RPMI8226 (cell line): Measurements from ENCODE around the gene CHM.

Source experiments
- DNase-seq: peaks from one replicate; pipeline ENCODE4 v3.0.0-alpha.2; 2015

Gene CHM

DNA sequence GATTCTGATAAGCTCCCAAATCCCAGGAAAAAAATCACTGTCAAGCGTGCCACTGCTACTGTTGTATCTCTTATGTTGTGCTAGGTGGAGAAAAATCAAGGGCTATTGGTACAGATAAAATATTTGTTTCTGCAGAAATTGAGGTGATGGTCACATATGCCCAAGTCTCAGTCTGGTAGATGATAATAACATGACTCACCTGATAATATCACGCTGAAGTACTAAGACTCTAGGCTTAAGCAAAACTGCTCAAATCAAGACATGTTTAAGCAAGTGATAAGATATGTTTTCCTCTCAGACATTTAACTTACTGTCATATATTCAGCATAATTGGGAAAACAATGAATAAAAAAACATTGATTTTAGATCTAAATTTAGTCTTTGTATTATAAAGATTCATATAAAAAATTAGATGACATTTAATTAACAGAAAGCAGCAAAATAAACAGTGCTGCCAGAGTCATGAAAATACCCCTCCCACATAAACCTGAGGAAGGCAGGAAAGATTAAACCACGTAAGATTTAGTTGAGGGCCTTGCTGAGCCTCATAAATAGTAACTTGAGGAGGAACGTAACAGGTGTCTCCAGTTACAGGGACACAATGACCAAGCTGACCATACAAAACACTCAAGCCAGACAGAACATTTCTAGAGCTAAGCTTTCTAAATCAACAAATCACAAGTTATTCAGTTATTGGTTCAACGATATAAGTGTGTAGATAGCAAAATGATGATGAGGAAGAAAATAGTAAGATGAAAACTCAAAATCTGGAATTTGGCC, 143.5 kb downstream of the CHM start:
- DNase-seq = no peak

DNA sequence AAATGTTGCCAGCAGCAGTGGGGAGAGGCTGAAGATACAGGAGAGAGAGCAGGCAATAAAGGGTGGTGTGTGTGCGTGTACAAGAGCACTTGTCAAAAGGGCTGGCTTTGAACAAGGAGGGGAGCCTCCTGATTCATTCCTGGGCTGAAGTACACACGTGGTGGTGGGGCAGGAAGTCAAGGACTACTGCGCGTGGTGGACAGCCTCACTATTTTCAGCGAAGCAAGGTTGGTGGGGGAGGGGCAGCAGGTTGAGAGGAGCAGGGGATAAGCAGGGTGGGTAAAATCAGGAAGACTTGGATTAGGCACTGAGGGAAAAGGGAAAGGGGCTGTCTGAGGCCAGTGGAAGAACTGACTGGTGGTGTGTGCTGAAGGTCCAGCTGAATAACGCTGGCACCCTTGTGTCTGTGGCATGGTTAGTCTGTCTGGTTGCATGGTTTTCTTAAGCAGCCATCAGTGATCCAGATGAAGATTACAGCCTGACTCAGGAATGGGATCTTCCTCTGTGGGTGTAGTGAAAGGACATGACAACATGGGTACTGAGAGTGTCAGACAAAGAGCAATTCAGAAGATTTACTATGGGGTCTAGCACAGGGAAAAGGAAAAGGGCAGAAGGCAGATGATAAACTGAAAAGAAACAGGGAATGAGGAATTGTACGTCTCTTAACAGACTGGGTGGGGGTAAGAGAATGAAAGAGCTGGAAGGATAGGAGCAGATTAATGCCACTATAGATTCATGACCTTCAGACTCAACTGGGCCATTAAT, 149.8 kb downstream of the CHM start:
- no peak for DNase-seq

DNA sequence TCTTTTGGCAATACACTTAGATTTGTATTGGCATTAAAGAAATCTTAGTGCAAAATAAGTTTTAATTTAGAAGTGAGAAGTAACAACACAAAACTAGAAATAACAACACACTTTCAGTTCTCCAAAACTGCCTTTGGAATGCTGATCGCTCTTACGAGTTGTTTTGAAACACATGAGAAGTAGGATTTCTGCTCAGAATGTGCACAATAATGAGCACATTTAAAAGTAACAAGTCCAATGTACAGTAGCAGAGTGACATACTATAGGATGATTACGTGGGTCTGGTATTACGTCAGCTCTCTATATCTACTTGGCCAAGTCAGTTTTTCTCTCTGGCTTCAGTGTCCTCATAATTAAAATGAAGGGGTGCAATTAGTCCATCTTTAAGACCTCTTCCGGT, 164.8 kb downstream of the CHM start:
- DNase-seq = no peak

DNA sequence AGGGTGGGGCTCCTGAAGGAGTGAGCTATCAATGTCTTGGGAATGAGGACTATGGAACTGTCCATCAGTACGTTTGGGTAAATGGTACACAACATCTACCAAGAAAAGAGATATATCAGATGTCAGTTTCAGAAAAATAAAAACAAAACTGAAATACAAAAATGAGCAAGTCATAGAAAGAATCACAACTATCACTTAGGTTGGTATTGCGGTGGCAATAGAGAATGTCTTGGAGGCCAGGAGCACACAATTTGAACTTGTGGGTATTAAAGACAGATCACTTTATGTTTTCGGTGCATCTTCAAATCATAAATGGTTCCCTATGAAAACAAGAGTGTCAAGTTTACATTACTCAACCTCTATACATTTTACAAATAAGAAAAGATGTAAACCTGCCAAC, 176.8 kb downstream of the CHM start:
- no peak for DNase-seq

DNA sequence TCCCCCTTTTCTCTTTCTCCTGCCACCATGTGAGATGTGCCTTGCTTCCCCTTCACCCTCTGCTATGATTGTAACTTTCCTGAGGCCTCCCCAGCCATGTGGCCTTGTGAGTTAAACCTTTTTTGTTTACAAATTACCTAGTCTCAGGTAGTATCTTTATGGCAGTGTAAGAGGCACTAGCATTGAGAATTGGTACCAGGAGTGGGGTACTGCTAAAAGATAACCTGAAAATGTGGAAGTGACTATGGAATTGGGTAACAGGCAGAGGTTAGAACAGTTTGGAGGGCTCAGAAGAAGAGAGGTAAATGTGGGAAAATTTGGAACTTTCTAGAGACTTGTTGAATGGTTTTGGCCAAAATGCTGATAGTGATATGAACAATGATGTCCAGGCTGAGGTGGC, 182.0 kb downstream of the CHM start:
- DNase-seq = no peak

DNA sequence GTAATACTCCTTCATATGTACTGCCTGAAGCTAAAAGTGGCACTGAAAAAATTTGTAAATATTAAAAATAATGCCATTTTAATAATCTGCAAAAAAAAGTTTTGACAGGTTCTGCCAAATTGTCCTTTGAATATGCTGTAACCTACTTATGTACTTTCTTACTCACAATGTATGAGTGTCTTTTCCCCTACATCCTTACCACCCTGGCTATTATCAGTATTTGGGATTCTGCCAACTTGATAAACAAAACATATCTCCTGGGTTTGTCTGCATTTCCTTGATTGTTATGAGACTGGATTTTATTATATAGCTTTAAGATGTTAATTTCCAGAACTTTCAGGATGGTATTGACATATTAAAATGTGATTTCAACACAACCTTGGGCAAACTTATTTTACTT, 187.9 kb downstream of the CHM start:
- DNase-seq = no peak

DNA sequence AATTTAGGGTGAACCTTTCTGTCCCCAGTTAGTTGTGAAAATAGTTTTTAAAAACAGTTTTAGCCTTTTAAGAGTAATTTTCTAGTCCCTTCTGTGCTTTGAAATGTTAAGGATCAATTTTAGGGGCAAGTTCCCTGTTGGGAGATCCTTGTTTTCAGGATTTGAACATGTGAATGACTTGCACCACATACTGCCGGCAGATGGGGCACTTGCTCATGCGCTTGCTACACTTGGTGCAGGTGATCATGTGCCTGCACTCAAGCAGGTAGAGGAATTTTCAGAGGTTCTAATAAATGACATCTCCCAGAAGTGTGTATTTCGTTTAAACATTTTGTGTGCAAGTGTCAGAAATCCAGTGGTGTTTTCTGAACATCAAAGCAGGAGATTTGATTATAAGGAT, 195.9 kb downstream of the CHM start:
- DNase-seq = peak; percentile 5

DNA sequence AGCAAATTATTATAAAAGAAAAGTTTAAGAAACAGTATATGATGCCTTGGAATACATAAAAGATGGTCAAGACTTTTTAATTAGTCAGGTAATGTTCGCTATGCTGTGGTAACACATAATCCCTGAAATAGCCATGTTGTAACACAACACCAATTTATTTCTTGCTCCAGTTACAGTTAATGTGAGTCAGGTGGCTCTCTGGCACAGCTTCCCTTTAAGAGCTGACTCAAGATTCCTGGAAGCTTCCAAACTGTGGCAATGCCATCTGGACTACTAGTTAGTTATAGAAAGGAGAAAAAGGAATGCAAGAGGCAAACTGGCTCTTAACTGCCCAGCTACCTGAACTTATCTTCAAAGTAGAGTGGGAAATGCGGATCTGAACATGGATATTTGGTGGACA, 210.5 kb downstream of the CHM start:
- no peak for DNase-seq

DNA sequence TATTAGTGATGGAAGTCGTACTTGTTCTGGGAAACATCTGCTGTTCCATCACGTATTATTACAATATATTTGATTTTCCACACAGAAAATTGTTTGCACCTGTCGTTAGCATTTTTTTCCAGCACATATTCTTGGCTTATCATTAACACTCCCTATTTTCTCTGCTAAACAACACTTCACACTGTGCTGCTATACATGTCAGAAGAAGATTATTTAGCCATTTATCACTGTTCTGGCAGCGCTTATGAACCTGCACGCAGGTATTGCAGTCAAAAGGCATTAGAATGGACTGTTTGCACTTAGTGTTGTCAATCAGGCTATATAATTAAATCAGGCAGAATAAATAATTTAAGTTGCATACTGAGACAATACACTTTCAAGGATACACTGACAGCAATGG, 218.6 kb downstream of the CHM start:
- DNase-seq = no peak

DNA sequence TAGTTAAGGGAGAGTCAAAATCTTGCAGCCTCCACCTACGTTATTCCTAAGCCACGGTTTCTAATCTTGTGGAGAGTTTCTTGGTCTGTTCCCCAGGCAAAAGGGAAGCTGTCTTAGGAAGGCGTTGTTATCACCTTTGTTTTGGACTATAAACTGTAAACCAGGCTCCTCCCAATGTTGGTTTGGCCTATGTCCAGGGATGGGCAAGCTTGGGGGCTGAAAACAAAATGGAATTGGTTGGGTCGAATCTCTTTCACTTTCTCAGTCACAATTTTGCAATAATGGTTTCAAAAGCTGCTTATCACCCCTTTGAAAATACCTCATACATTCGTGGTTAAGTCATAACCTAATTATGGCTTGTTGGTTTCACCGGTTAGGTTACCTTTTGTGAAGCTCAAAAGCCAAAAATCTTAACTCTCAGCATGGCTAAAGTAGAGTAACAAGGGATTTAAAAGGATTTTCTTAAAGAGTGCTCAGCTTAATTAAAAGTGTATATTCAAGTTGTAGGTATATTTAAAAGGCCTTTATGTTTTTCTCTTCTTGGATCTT, 232.1 kb downstream of the CHM start:
- DNase-seq = no peak
